ENCODE measurements around the gene SPATA19. TPM values are rescaled to one million over a fixed set of nuclear protein-coding genes. Genes with fewer than 3 reads are reported as not detected.

The SPATA19 gene
- polyA plus RNA-seq, 10 donors, result not detected

Other genes starting within 250 kb of the SPATA19 start
- 10 to 100 TPM in 8 of 10 donors, 1 to 10 TPM in 2; 7.5 to 15.3 (median 11.9) TPM for gene IGSF9B, start 111.5 kb upstream of the SPATA19 start, polyA plus RNA-seq (ENCODE audit: insufficient read length in 10 of 10)
- gene JAM3, start 223.6 kb upstream of the SPATA19 start, polyA plus RNA-seq (ENCODE audit: insufficient read length in 10 of 10), result 100 to 1,000 TPM; 103 to 158 (median 127) TPM

Measured in muscle of back (tissue), 10 donors.